Ureter (tissue), 1 donor: Measurements from ENCODE around the gene ZNF836. TPM values are rescaled to one million over a fixed set of nuclear protein-coding genes. Genes with fewer than 3 reads are reported as not detected.
"Not testable (repeated sequence)": the region's sequence is repeated elsewhere in the genome, so short reads cannot be mapped to it uniquely, and the experiment has no call there.

ENCODE experiments used
- DNase-seq: peaks from one replicate; pipeline ENCODE4 v3.0.0-alpha.2; 2020; ENCODE audit warnings: low spot score
- total RNA-seq: library from RNA; stranded (reverse); gene quantifications from one replicate; pipeline ENCODE4 v1.2.4, GENCODE V29; 2023
- donor health status: DM: yes; HTN: yes; CAD: no.

The ZNF836 gene
- 22.0 TPM for total RNA-seq

DNA sequence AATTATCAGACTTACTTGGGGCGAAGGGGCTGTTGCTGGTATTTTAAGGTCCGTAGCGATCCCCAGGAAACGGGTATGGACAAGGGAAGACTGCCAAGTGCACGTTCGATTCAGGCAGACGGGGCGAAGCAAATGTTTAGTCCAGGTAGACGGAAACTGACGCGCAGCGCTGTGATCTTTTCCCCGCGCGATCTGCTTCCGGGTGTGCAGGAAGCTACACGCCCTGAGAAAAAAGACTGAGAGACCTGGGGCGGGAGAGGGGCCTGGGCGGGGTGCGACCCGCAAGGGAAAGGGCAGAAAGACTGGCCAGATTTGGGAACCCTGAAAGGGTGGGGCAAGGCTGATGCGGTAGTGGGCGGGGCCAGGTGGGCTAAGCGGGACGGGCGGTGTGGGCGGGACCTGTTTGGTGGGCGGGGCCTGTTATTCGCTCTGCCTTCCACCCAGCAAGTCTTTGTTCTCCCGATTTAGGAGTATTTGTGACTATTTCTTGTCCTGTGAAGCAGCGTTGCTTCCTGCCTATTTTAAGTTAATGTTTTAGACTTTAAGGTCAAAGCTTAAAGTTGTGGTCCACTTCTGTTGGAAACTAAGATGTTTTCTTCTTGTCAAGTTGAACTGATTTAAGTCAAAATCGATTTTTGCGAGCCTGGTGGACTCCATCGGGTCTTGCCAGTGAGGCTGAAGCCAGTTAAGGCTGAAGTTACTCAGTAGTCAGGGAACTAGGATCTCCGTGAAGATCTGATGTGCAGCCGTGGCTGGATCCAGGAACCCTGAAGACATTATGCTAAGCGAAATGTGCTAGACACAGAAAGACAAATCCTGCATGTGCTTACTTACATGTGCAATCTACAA is at the start of gene ZNF836:
TSS of gene ZNF836 (minus strand) at position 301 of the 849 bp plus-strand sequence. CDS start 3,549 bp downstream, outside the sequence.
- peak; percentile 93 for DNase-seq

DNA sequence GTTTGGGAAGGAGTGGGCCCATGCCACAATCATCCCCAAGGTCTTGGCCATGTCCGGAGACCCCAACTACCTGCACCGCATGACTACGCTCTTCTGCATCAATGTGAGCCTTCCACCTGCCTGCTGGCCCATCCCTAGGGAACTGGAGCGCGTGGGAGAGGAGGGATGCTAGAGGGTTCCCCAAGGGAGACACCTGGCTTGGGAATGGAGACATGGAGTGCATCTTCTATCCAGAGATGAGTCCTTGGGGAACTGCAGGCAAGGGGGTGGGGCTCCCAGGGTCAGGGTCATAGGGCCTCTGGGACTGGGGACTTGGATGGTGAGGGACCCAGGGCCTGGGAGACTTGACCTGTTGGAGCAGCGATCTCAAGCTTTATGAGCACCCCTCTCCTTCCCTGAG is 49.6 kb upstream of the ZNF836 start:
- no peak for DNase-seq

DNA sequence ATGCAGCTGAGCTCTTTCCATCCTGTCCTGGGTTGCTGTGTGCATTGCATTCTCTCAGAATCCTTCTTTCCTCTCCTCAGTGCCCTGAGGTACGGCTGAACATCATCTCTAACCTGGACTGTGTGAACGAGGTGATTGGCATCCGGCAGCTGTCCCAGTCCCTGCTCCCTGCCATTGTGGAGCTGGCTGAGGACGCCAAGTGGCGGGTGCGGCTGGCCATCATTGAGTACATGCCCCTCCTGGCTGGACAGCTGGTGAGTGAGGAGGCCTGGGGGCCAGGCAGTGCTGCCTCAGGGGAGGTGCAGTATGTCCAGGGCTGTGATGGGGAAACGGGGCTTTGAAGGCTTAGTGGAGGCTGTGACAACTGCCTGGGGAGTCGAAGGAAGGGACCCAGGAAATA is 48.2 kb upstream of the ZNF836 start:
- DNase-seq: no peak

- no peak for DNase-seq
Measured at GRCh38 chr19:52217576-52217975, 46.2 kb upstream of the ZNF836 start.

- DNase-seq: no peak
Measured at GRCh38 chr19:52216401-52216800, 45.0 kb upstream of the ZNF836 start.

GRCh38 chr19:52214241-52214640 is 42.8 kb upstream of the ZNF836 start:
- DNase-seq: no peak

GRCh38 chr19:52212572-52213255 is 41.3 kb upstream of the ZNF836 start:
- DNase-seq: no peak

DNA sequence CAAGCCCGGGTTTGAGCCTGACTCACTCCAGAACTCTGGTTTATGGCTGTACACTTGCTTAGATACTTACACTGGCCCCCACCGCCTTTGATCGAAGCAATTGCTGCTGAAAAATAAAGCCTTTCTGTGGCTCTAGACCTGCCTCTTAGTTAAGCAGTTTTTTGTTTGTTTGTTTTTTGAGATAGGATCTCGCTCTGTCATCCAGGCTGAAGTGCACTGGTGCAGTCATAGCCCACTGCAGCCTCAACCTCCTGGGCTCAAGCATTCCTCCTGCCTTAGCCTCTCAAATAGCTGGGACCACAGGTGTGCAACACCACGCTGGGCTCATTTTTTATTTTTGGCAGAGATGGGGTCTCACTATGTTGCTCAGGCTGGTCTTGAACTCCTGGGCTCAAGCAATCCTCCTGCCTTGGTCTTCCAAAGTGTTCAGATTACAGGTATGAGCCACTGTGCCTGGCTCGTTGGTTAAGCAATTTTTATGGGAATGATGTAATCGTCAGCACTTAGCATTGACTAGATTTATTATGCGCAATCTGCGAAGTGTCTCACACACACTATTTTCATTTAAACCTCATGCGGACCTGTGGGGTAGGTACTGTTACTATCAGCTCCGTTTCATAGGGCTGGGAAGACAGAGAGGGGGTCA is 40.6 kb upstream of the ZNF836 start:
- no peak for DNase-seq

DNA sequence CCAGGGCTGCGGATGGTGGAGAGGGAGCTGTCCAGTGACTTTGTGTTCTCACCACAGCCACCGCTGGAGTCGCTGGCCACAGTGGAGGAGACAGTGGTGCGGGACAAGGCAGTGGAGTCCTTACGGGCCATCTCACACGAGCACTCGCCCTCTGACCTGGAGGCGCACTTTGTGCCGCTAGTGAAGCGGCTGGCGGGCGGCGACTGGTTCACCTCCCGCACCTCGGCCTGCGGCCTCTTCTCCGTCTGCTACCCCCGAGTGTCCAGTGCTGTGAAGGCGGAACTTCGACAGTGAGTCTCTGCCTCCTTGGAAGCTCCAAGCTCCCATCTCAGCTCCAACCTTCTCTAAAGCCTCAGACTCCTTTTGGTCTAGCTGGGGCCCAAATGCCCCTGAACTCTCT is 39.8 kb upstream of the ZNF836 start:
- DNase-seq: no peak

- DNase-seq: no peak
Measured at GRCh38 chr19:52206481-52206880, 35.1 kb upstream of the ZNF836 start.

DNA sequence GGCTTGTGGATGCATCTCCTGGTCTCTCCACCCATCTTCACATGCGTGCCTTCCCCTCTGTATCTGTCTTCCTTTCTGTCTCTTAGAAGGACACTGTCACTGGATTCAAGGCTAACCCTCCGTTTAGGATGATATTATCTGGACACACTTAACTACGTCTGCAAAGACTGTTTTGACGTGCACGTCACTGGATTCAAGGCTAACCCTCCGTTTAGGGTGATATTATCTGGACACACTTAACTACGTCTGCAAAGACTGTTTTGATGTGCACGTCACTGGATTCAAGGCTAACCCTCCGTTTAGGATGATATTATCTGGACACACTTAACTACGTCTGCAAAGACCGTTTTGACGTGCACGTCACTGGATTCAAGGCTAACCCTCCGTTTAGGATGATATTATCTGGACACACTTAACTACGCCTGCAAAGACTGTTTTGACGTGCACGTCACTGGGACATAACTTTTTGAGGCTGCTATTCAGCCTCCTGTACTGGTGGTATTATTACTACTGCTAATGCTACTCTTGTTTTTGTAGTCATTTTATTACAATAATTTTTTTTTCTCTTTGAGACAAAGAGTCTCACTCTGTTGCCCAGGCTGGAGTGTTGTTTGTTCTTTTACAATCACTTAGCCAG is 29.5 kb upstream of the ZNF836 start:
- DNase-seq: not testable (repeated sequence)

GRCh38 chr19:52200044-52200443 is 28.6 kb upstream of the ZNF836 start:
- DNase-seq: peak; percentile 45

- DNase-seq: no peak
Measured at GRCh38 chr19:52198678-52199077, 27.3 kb upstream of the ZNF836 start.

GRCh38 chr19:52197964-52198363 is 26.5 kb upstream of the ZNF836 start:
- DNase-seq: no peak

DNA sequence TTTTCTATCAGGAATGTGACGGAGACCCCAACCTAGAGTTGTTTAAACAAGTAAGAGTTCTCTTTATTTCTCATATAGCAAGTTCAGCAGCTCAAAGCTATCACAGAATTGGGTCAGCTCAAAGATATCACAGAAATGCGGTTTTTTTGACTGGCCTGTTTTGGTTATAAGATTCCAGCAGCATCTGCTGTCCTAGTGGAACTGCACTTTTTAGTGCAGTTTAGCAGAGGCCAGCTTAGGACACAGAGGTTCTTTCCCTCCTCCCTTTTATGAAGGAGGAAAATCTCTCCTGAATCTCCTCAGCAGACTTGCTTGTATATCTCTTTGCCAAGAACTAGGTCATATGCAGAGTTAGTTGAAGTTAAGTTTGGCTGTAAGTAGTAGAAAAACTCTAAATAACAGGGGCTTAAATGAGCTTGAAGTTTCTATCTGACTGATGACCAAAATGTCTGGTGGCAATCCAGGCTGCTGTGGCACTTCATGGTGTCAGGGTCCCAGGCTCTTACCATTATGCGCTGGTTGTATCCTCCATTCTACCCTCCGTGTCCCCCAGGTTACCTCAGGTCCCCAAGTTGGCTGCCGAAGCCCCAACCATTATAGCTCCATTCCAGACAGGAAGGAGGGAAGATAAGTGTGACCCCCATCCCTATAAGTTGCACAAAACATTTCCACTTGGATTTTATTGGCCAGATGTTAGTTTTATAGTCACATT is 25.0 kb upstream of the ZNF836 start:
- DNase-seq: no peak

DNA sequence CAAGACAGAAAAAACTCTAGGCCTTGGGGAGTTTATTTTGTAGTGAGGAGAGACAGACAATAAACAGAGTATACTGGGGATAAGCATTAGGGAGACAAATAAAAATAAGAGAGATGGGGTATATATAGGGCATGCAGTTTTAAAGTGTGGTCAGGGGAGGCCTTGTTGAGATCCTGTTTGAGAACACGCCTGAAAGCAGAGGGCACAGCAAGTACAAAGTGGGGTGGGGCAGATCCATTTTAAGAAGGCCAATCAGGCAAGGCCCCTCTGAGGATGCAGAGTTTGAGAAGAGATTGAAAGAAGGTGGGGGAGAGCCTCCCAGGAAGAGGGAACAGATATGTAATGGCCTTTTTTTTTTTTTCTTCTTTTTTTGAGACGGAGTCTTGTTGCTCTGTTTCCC is 20.5 kb upstream of the ZNF836 start:
- DNase-seq: no peak

DNA sequence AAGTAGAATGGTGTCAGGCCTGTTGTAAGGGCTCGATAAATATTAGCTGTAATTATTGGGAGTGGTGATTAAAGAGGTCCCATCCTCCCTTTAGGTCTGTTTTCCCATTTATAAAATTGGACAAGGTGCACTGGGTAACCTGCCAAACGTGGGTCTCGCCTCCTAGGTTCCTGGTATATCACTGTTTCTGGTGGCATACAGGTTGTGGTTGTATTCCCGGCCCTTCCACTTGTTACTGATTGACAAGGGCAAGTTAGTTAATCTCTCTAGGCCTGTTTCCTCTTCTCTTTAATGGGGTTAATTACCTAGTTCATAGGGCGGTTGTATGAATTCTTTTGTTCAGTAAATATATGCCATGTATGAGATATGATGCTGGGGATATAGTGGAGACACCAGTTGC is 20.0 kb upstream of the ZNF836 start:
- no peak for DNase-seq

GRCh38 chr19:52190487-52191293 is 19.3 kb upstream of the ZNF836 start:
- peak; percentile 52 for DNase-seq

DNA sequence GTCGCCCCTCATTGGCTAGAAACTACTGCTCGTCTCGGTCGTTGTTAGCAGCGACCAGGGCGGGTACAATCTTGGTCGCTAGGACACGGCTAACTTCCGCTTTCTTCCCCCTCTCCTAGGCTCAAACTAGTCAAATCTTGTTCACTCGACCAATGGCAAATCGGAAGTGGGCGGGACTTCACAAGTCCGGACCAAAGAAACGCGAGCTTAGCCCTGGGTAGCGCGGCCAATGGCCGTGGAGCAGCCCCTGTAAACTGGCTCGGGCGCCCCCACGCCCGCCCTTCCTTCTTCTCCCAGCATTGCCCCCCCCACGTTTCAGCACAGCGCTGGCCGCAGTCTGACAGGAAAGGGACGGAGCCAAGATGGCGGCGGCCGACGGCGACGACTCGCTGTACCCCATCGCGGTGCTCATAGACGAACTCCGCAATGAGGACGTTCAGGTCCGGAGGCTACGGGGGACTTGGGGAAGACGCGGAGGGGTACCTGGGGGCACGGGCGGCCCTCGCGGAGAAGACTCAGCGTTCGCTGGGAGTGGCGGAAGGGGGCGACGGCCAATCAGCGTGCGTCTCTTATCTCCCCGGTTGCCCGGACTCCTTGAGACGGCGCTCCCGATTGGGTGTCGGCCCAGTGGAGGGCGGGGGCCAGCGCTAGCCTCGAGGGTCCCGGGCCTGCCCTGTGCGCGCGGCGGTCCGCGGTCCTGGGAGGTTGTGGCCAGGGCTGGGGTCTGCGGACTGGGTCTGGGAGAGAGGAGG is 18.5 kb upstream of the ZNF836 start, which contains the start of gene PPP2R1A:
TSS of gene PPP2R1A (plus strand) at position 318 of the 752 bp plus-strand sequence. CDS start at position 363, 45 bp downstream.
- peak; percentile 99 for DNase-seq
